ENCODE measurements around the gene MTPN.

Gene MTPN

GRCh38 chr7:135886345-135887132 lies 90.6 kb downstream of the MTPN start:
- DNase-seq (ENCODE audit: low read depth in 3 of 3): no peak

DNA sequence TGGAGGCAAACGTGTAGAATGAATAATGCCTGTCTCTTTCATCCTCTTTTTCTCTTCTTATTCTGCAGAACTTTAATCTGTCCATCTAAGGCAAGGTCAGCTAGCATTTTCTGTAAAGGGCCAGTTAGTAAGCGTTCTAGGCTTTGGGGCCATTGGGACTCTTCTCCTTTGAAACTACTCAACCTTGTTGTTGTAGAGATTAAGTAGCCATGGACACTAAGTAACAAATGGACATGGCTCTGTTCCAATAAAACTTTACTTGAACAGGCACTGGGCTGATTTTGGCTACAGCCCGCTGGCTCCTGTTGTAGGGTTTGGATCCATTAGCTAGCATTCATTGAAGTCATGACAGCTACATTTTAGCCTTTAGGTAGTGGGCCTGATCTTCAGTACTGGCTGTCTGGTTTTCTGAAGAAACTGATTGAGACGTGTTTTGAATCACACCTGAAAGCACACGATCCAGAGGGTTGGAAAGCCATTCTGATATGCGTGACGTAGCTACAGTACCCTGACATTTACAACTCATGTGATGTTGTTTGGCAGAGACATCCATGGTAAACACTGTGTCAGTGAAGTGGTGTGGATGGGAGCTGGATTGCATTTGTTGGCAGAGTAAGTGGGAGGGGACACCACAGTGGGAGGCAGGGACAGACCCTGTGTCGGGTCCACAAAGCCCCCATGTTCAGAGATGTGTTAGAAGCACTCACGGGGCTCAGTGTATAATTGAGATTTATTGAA lies 92.5 kb downstream of the MTPN start:
- DNase-seq (ENCODE audit: low read depth in 3 of 3): no peak

DNA sequence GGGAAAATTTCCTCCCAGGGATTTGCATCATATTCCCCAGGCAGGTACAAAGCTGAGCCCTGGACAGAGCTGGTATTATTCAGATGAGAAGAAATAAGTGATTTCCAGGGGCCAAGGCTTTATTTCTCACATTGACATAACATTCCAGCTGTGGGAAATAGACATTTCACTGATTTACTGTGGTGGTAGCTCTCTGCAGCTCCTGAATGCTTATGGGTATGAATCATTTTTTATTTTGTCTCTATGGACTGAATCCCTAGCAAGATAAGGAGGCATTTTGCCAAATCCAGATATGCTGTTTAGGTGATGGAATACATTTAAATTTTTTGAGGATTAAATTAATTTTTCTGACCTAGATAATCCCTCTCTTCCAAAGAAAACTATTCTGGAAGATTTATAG lies 97.9 kb downstream of the MTPN start:
- DNase-seq (ENCODE audit: low read depth in 3 of 3): no peak

DNA sequence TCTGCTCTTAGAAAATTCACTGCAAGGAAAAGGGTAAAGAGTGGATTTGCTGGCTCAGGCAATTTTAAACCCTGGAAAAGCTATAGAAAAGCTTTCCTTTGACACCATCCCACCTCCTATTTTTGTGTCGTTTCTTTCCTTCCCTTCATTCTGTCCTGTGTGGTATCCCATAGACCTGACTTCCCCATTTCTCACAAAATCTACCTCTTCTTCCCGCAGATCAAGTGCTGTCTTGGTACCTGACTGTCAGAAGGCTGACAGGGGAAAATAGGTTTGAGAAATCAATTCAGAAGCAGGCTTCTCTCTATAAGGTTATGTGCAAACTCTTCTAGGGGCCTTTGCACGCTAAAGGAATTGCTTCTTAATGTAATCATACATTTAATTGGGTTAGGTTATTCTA lies 98.9 kb downstream of the MTPN start:
- DNase-seq (ENCODE audit: low read depth in 3 of 3): no peak

DNA sequence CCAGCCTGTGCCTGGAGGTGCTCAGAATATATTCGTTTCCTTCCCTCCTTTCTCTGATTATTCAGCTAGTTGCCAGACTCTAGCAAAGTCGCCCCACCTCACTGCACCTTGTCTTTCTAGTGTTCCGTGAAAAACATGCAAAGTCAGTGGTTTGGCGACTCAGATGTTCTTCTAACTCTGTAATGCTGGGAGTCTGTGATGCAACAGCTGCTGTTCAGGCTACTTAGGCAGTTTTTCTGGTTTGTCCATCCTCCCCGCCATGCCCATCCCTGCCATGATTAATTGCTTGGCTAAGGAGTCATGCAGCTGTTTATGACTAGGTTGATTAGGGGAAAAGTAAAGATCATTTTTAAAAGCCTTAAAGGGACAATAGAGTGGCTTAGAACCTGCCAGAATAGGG lies 99.4 kb downstream of the MTPN start:
- DNase-seq (ENCODE audit: low read depth in 3 of 3): no peak

All from stimulated activated CD4-positive, alpha-beta T cell treated with anti-CD3 and anti-CD28 coated beads, TNF-alpha, amount 100 ng/mL, for 48 hours (primary cell).